HepG2 (cell line): Measurements from ENCODE around the gene TCAF1. TPM values are rescaled to one million over a fixed set of nuclear protein-coding genes. Genes with fewer than 3 reads are reported as not detected.

Experiments used
- ATAC-seq: fragments of 200-7000 bp; cut with Tn5 transposase; 3 replicates; pipeline ENCODE4 v1.9.1; 2020; ENCODE audit warnings: mild to moderate bottlenecking, moderate library complexity
- BruUV-seq: library from RNA; stranded (reverse); fragments of 400-500 nt; replicated peaks from 2 replicates; lab custom pipeline; 2021; lab: Mats Ljungman, UMichigan
- CTCF ChIA-PET: fragments of 300-600 bp; formaldehyde crosslinking; extraction: SDS; loops from one replicate; lab custom pipeline; 2021; ENCODE audit warnings: low total read pairs, inconsistent platforms, low intra/inter-chr PET ratio; lab: Yijun Ruan, JAX
- POLR2A ChIA-PET: fragments of 350-600 bp; sonication (Branson Sonifier 250); formaldehyde crosslinking; loops from one replicate; lab custom pipeline; 2020; ENCODE audit warnings: antibody characterized with exemption, inconsistent platforms; lab: Yijun Ruan, JAX
- DNase-seq: peaks from one replicate; pipeline ENCODE4 v3.0.0-alpha.2; 2015; ENCODE audit warnings: low spot score
- FAIRE-seq: peaks from 3 replicates; lab custom pipeline; 2011; peaks lifted over from hg19 to GRCh38; lab: Jason Lieb, UNC
- H2AFZ ChIP-seq: one replicate; pipeline ENCODE4 v1.6.1; 2011; ENCODE audit warnings: low read length, inconsistent platforms
- H3K27ac ChIP-seq: fragments of 300-600 bp; 3 replicates; pipeline ENCODE4 v1.8.0; 2011; ENCODE audit warnings: mixed run types, mild to moderate bottlenecking, mixed read lengths, low read length, inconsistent platforms; ENCODE audit not compliant: insufficient read depth; ENCODE audit errors: extremely low read length
- H3K27me3 ChIP-seq, 2 experiments: fragments of 200-600 bp in 1 of 2; 2 replicates in 1 of 2; 3 replicates in 1 of 2; pipeline versions ENCODE4 v1.6.0 to v1.8.0; 2011; ENCODE audit warnings: low read length in 2 of 2, mild to moderate bottlenecking in 2 of 2, moderate library complexity in 2 of 2, inconsistent platforms in 1 of 2; ENCODE audit not compliant: insufficient read depth in 2 of 2, control insufficient read depth in 1 of 2
- H3K36me3 ChIP-seq, 2 experiments: fragments of 200-600 bp in 1 of 2; replicated peaks in 1 of 2; 2 replicates in 1 of 2; 3 replicates in 1 of 2; pipeline versions ENCODE4 v1.5.1 to v1.8.0; 2011; ENCODE audit warnings: low read length in 2 of 2, inconsistent platforms in 1 of 2; ENCODE audit not compliant: insufficient read depth in 2 of 2, control insufficient read depth in 1 of 2
- H3K4me1 ChIP-seq: 2 replicates; pipeline ENCODE4 v1.5.1; 2012; ENCODE audit warnings: low read length, inconsistent platforms; ENCODE audit not compliant: insufficient read depth
- H3K4me2 ChIP-seq: 2 replicates; pipeline ENCODE4 v1.6.0; 2011; ENCODE audit warnings: low read depth, low read length, inconsistent platforms
- H3K4me3 ChIP-seq, 3 experiments: fragments of 200-600 bp in 1 of 3; sonication (generic), shearing (Covaris generic) in 1 of 3; replicated peaks in 1 of 3; 2 replicates each; pipeline ENCODE4 v1.5.1; 2011 to 2016; ENCODE audit warnings: low read length in 3 of 3, inconsistent platforms in 2 of 3, low read depth in 2 of 3, mild to moderate bottlenecking in 2 of 3, control low read depth in 1 of 3, mixed read lengths in 1 of 3; ENCODE audit not compliant: insufficient read depth in 1 of 3
- H3K79me2 ChIP-seq: one replicate; pipeline ENCODE4 v1.6.1; 2011; ENCODE audit warnings: low read length, inconsistent platforms; ENCODE audit not compliant: insufficient read depth
- H3K9ac ChIP-seq: 2 replicates; pipeline ENCODE4 v1.6.0; 2011; ENCODE audit warnings: mild to moderate bottlenecking, low read depth, low read length, inconsistent platforms; ENCODE audit not compliant: insufficient read depth
- H3K9me3 ChIP-seq: 2 replicates; pipeline ENCODE4 v1.5.1; 2012; ENCODE audit warnings: mild to moderate bottlenecking, low read length
- H4K20me1 ChIP-seq: 2 replicates; pipeline ENCODE4 v1.6.0; 2011; ENCODE audit warnings: inconsistent platforms, mild to moderate bottlenecking, low read length, moderate library complexity; ENCODE audit not compliant: insufficient read depth
- BCLAF1 ChIP-seq: fragments of 450-650 bp; IDR thresholded peaks from 2 replicates; pipeline ENCODE4 v1.6.1; 2017; ENCODE audit warnings: mild to moderate bottlenecking
- GATAD1 ChIP-seq: IDR thresholded peaks from 2 replicates; pipeline ENCODE4 v1.6.1; 2016; ENCODE audit warnings: missing genetic modification reagents, missing compliant biosample characterization
- MNT ChIP-seq: fragments of 450-650 bp; IDR thresholded peaks from 2 replicates; pipeline ENCODE4 v1.6.1; 2016
- PREB ChIP-seq: sonication (generic); formaldehyde crosslinking; IDR thresholded peaks from 2 replicates; pipeline ENCODE4 v1.4.0; 2020; ENCODE audit warnings: missing genetic modification reagents
- RBAK ChIP-seq: sonication (generic); formaldehyde crosslinking; IDR thresholded peaks from 2 replicates; pipeline ENCODE4 v1.5.1; 2020; ENCODE audit warnings: mild to moderate bottlenecking, missing genetic modification reagents
- SMARCC2 ChIP-seq: fragments of 450-650 bp; IDR thresholded peaks from 2 replicates; pipeline ENCODE4 v1.6.1; 2017; ENCODE audit warnings: antibody characterized with exemption, mild to moderate bottlenecking
- SP4 ChIP-seq: sonication (generic); formaldehyde crosslinking; IDR thresholded peaks from 2 replicates; pipeline ENCODE4 v1.8.1; 2023; ENCODE audit warnings: mild to moderate bottlenecking, missing genetic modification reagents
- TOPORS ChIP-seq: sonication (generic); formaldehyde crosslinking; IDR thresholded peaks from 2 replicates; pipeline ENCODE4 v1.8.0; 2023; ENCODE audit warnings: mild to moderate bottlenecking, missing genetic modification reagents
- ZBTB7B ChIP-seq: sonication (generic); formaldehyde crosslinking; IDR thresholded peaks from 2 replicates; pipeline ENCODE4 v1.4.0; 2020; ENCODE audit warnings: missing genetic modification reagents
- ZFP36L1 ChIP-seq: sonication (generic); formaldehyde crosslinking; IDR thresholded peaks from 2 replicates; pipeline ENCODE4 v1.8.0; 2022; ENCODE audit warnings: mild to moderate bottlenecking, missing genetic modification reagents, moderate library complexity
- ZFY ChIP-seq: sonication (generic); formaldehyde crosslinking; IDR thresholded peaks from 2 replicates; pipeline ENCODE4 v1.4.0; 2020; ENCODE audit warnings: missing genetic modification reagents
- ZNF563 ChIP-seq: sonication (generic); formaldehyde crosslinking; IDR thresholded peaks from 2 replicates; pipeline ENCODE4 v1.8.0; 2022; ENCODE audit warnings: mild to moderate bottlenecking, moderate library complexity, missing genetic modification reagents
- ZNF782 ChIP-seq: sonication (generic); formaldehyde crosslinking; IDR thresholded peaks from 2 replicates; pipeline ENCODE4 v1.4.0; 2020; ENCODE audit warnings: missing genetic modification reagents, mild to moderate bottlenecking, borderline replicate concordance
- ZNF816 ChIP-seq: sonication (generic); formaldehyde crosslinking; IDR thresholded peaks from 2 replicates; pipeline ENCODE4 v1.8.0; 2022; ENCODE audit warnings: missing genetic modification reagents, mild to moderate bottlenecking, borderline replicate concordance
- WGBS: methylation state at CpG from one replicate; pipeline ENCODE4 v1.1.6; 2017; ENCODE audit warnings: low lambda C conversion rate; 5-methylcytosine and 5-hydroxymethylcytosine counted together
- in situ Hi-C: cut with HindIII; loops from 2 replicates; pipeline ENCODE4 v1.10.0; 2017; ENCODE audit warnings: low pct_unique_long_range_greater_than_20kb; ENCODE audit not compliant: extremely low pct_ligation_motif_present
- intact Hi-C: fragments of 100-400 bp; cut with micrococcal nuclease; formaldehyde crosslinking; loops from one replicate; pipeline ENCODE4 v1.10.0; 2022; ENCODE audit not compliant: unreplicated experiment
- polyA plus RNA-seq, 8 experiments: library from polyadenylated mRNA; depleted of rRNA in 3 of 8; stranded (reverse) in 7 of 8; unstranded in 1 of 8; fragments of >200 nt; fragmentation: Illumina TruSeq in 4 of 8; extraction: Trizol in 4 of 8; gene quantifications; 2 replicates each; pipeline versions ENCODE4 v1.2.1 to v1.2.3, GENCODE V29; 2011 to 2016; ENCODE audit warnings: low read depth in 4 of 8, missing spikeins in 1 of 8, mixed read lengths in 1 of 8; ENCODE audit not compliant: insufficient read depth in 1 of 8
- total RNA-seq, 5 experiments: library from RNA; depleted of rRNA; stranded (reverse); fragments of >200 nt; fragmentation: Illumina TruSeq; extraction: Trizol; gene quantifications; 2 replicates each; pipeline ENCODE4 v1.2.3, GENCODE V29; 2016; ENCODE audit warnings: low read depth in 1 of 5

Gene TCAF1
- total and polyA plus RNA-seq, 2 of the 13 experiments (the other 11 are each of a cell fraction or from before 2014, with no cell fraction given): 36.2 to 101 TPM

GRCh38 chr7:143878884-143879283, 23.1 kb downstream of the TCAF1 start:
- CTCF ChIA-PET: no interaction called here
- in situ Hi-C loops: loop anchor here (25.0 kb wide), 1 partner anchor 508 kb away; no protein-coding TSS in a partner anchor
- Histone ChIP-seq H3K9ac (no peak overlapping the region), H3K9me3 (no peaks in the 10 kb centered on the region), H3K79me2 (peaks cover 46% of the 10 kb centered on the region), H3K27me3 (no peaks in the 10 kb centered on the region; a peak in 1 of 5 replicates), H3K4me3 (no peak overlapping the region), H3K27ac (no peak overlapping the region), H3K36me3 (peaks cover 2 to 31% of the 10 kb centered on the region in 2 experiments; a peak in 4 of 5 replicates), H4K20me1 (peaks cover 21% of the 10 kb centered on the region; the same call in 1 of the 2 replicates), H2AFZ (no peak overlapping the region), H3K4me1 (peaks cover 28% of the 10 kb centered on the region), H3K4me2 (no peak overlapping the region)
- ATAC-seq (no peak), DNase-seq (no peak), FAIRE-seq (no peak)
- TF ChIP-seq BCLAF1: no peak
- 74% methylated on average over 4 of the region's 4 CpGs for WGBS
- POLR2A ChIA-PET: interaction anchor here (1.1 kb wide), 1 partner anchor 23 kb away, joined by 3 read pairs; the partner anchor contains the start of gene TCAF1
- no TSS peak for BruUV-seq
- intact Hi-C loops: no loop called here

GRCh38 chr7:143877098-143877497, 24.9 kb downstream of the TCAF1 start:
- no peak for FAIRE-seq
- Histone ChIP-seq H3K4me3 (no peak overlapping the region), H4K20me1 (peaks cover 21% of the 10 kb centered on the region; the same call in 1 of the 2 replicates), H3K79me2 (peaks cover 40% of the 10 kb centered on the region), H3K4me1 (peaks cover 28% of the 10 kb centered on the region), H2AFZ (no peak overlapping the region), H3K9me3 (no peaks in the 10 kb centered on the region), H3K36me3 (peaks cover 2 to 31% of the 10 kb centered on the region in 2 experiments; a peak in 4 of 5 replicates), H3K27ac (no peak overlapping the region), H3K9ac (no peak overlapping the region), H3K27me3 (no peaks in the 10 kb centered on the region), H3K4me2 (no peak overlapping the region)
- no peak for ATAC-seq
- in situ Hi-C loops: loop anchor here (25.0 kb wide), 1 partner anchor 510 kb away; no protein-coding TSS in a partner anchor
- ChIA-PET CTCF (no interaction called here), POLR2A (no interaction called here)
- DNase-seq: no peak
- intact Hi-C loops: no loop called here
- 93% methylated on average over 3 of the region's 3 CpGs for WGBS
- no TSS peak for BruUV-seq
- no peak for TF ChIP-seq MNT
- no peak for TF ChIP-seq TOPORS (CRISPR knock-in tag)
- TF ChIP-seq ZNF563 (CRISPR knock-in tag): no peak
- no peak for TF ChIP-seq GATAD1 (CRISPR knock-in tag)
- no peak for TF ChIP-seq RBAK
- no peak for TF ChIP-seq ZFY (CRISPR knock-in tag)
- TF ChIP-seq SP4 (CRISPR knock-in tag): no peak
- TF ChIP-seq PREB (CRISPR knock-in tag): no peak
- no peak for TF ChIP-seq ZFP36L1 (CRISPR knock-in tag)
- TF ChIP-seq ZNF816 (CRISPR knock-in tag): no peak
- TF ChIP-seq ZNF782 (CRISPR knock-in tag): no peak
- TF ChIP-seq ZBTB7B (CRISPR knock-in tag): no peak
- TF ChIP-seq SMARCC2: no peak
